Vagina (tissue), 2 donors: ENCODE data around the gene PRKCB.

Experiments used
- CTCF ChIP-seq, 3 experiments: fragments of 450-650 bp in 2 of 3; fragments of 200-600 bp in 1 of 3; sonication (generic) in 1 of 3; IDR thresholded peaks; one replicate each; pipeline ENCODE4 v1.5.1; 2017 to 2019; ENCODE audit warnings: antibody characterized with exemption in 3 of 3, mild to moderate bottlenecking in 2 of 3, moderate library complexity in 2 of 3
- POLR2A ChIP-seq, 2 donors: fragments of 450-650 bp; IDR thresholded peaks; one replicate each; pipeline ENCODE4 v1.6.1; 2017; ENCODE audit warnings: antibody characterized with exemption in 2 of 2, mild to moderate bottlenecking in 2 of 2, moderate library complexity in 2 of 2
- POLR2AphosphoS5 ChIP-seq, 2 donors: sonication (generic); formaldehyde crosslinking; IDR thresholded peaks; one replicate each; pipeline ENCODE4 v1.9.0; 2017; ENCODE audit warnings: antibody characterized with exemption in 2 of 2, mild to moderate bottlenecking in 2 of 2, low read depth in 1 of 2; ENCODE audit not compliant: insufficient read depth in 1 of 2

- TF ChIP-seq CTCF (IDR thresholded peaks at IDR 0.05) (no peak), POLR2A (IDR thresholded peaks at IDR 0.05) (no peak), POLR2AphosphoS5 (IDR thresholded peaks at IDR 0.05; ENCODE audit: insufficient read depth in 1 of 2, low read depth in 1 of 2) (no peak)
These were observed 41.6 kb downstream of the PRKCB start for GRCh38 chr16:23877107-23878070.
